ENCODE measurements around the gene MED27. TPM values are rescaled to one million over a fixed set of nuclear protein-coding genes. Genes with fewer than 3 reads are reported as not detected.

Gene MED27
- total RNA-seq, 1 experiment from 2014 or later, result 49.6 TPM

- DNase-seq (ENCODE audit: low read depth), result no peak
Measured at GRCh38 chr9:131815970-131816873, 263.4 kb downstream of the MED27 start.

- DNase-seq (ENCODE audit: low read depth), result no peak
Measured at GRCh38 chr9:131814707-131815106, 265.0 kb downstream of the MED27 start.

GRCh38 chr9:131813116-131813515 is 266.6 kb downstream of the MED27 start:
- peak; percentile 25 for DNase-seq (ENCODE audit: low read depth)

DNA sequence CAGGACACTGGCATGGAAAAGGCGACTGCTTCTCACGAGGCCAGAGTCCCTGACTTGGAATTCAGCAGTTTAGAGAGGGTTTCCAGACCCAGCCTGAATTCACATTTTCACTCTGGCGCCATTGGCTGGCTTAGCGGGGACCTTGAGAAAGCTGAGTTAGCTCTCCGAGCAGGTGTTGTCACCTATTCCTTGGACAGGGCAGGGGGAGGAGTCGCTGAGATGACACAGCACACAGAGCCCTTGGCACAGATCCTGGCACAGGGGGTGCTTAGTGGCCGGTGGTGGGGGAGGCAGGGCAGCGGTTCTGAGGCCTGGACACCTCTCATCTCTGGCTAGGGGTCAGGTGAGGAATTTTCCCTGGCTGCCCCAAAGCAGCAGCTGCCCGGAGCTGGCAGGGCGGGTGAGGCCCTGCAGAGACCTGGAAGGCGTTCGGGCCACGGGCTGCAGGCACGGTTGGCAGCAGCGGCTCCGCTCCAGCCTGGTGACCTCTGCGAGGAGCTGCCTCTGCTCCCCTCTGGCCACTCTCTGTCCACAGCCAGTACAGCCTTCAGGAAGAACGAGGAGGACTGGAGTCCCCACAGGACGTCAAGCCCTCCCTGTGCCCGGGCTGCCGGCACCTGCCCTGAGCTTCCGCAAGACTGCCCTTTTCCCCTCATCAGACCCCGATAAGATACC is 267.4 kb downstream of the MED27 start:
- DNase-seq (ENCODE audit: low read depth), result no peak

DNA sequence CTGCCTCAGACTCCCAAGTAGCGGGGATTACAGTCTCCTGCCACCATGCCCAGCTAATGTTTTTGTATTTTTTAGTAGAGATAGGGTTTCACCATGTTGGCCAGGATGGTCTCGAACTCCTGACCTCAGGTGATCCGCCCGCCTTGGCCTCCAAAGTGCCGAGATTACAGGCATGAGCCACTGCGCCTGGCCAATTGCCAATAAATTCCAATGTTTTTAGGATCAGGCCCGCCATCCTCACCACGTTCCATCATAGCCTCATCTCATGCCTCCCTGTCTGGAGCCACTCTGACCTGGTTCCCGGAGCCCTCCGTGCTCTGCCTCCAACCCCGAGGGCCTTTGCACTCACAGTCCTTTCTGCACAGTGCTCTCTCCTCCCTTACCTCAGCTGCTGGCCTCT is 268.3 kb downstream of the MED27 start:
- no peak for DNase-seq (ENCODE audit: low read depth)

- DNase-seq (ENCODE audit: low read depth), result no peak
Measured at GRCh38 chr9:131810351-131811170, 269.1 kb downstream of the MED27 start.

Other genes starting within 250 kb of the MED27 start
- 2.2 and 2.4 TPM in 2 replicates for gene NTNG2, start 82.2 kb upstream of the MED27 start, total RNA-seq (2014; rRNA removed)

All from LHCN-M2 (cell line).